Loucy (cell line): ENCODE measurements around the gene PIPOX.

Experiments
- H2AFZ ChIP-seq: fragments of 200-600 bp; sonication (generic); 2 replicates; pipeline ENCODE4 v1.6.0; 2016; ENCODE audit warnings: antibody characterized with exemption, mild to moderate bottlenecking, low read length, moderate library complexity
- H3F3A ChIP-seq: fragments of 200-600 bp; 2 replicates; pipeline ENCODE4 v1.6.0; 2016; ENCODE audit warnings: antibody characterized with exemption, low read depth, mild to moderate bottlenecking
- H3K27me3 ChIP-seq: fragments of 200-600 bp; sonication (generic); 2 replicates; pipeline ENCODE4 v1.6.1; 2014; ENCODE audit warnings: low read length, mild to moderate bottlenecking; ENCODE audit not compliant: insufficient read depth, poor library complexity, severe bottlenecking
- H3K36me3 ChIP-seq: fragments of 200-600 bp; sonication (generic); 2 replicates; pipeline ENCODE4 v1.6.1; 2016; ENCODE audit warnings: low read length; ENCODE audit not compliant: insufficient read depth
- H3K4me1 ChIP-seq: fragments of 200-600 bp; sonication (generic); 2 replicates; pipeline ENCODE4 v1.5.1; 2014; ENCODE audit warnings: low read length, mild to moderate bottlenecking; ENCODE audit not compliant: insufficient read depth, poor library complexity, severe bottlenecking
- H3K4me2 ChIP-seq: fragments of 200-600 bp; sonication (generic); 2 replicates; pipeline ENCODE4 v1.6.0; 2014; ENCODE audit warnings: antibody characterized with exemption, low read length, low read depth, mild to moderate bottlenecking; ENCODE audit not compliant: poor library complexity, severe bottlenecking
- H3K4me3 ChIP-seq: fragments of 200-600 bp; sonication (generic); 2 replicates; pipeline ENCODE4 v1.5.1; 2014; ENCODE audit warnings: low read length, mild to moderate bottlenecking, mixed read lengths; ENCODE audit not compliant: poor library complexity, severe bottlenecking
- H3K79me2 ChIP-seq: fragments of 200-600 bp; sonication (generic); 2 replicates; pipeline ENCODE4 v1.6.1; 2014; ENCODE audit warnings: low read length; ENCODE audit not compliant: insufficient read depth
- H3K9ac ChIP-seq: fragments of 200-600 bp; sonication (generic); 2 replicates; pipeline ENCODE4 v1.6.0; 2014; ENCODE audit warnings: mild to moderate bottlenecking, low read depth, low read length, moderate library complexity; ENCODE audit not compliant: poor library complexity, severe bottlenecking
- H3K9me2 ChIP-seq: fragments of 200-600 bp; sonication (generic); replicated peaks from 2 replicates; pipeline ENCODE4 v1.6.1; 2016; ENCODE audit warnings: low read depth, low read length, mixed read lengths
- H3K9me3 ChIP-seq: fragments of 200-600 bp; sonication (generic); 2 replicates; pipeline ENCODE4 v1.6.1; 2014; ENCODE audit warnings: mild to moderate bottlenecking, antibody characterized with exemption, low read length, low read depth; ENCODE audit not compliant: insufficient read depth
- H4K20me1 ChIP-seq: fragments of 200-600 bp; sonication (generic); 2 replicates; pipeline ENCODE4 v1.6.0; 2014; ENCODE audit warnings: antibody characterized with exemption, low read length, mild to moderate bottlenecking; ENCODE audit not compliant: insufficient read depth, poor library complexity, severe bottlenecking
- CTCF ChIP-seq: fragments of 200-600 bp; sonication (generic); conservative IDR thresholded peaks from 2 replicates; pipeline ENCODE4 v1.5.1; 2014; ENCODE audit warnings: mild to moderate bottlenecking, antibody characterized with exemption, low read length
- EZH2phosphoT487 ChIP-seq: fragments of 200-600 bp; IDR thresholded peaks from 2 replicates; pipeline ENCODE4 v1.6.1; 2018; ENCODE audit warnings: antibody characterized with exemption, mild to moderate bottlenecking, moderate library complexity, borderline replicate concordance

The PIPOX gene

DNA sequence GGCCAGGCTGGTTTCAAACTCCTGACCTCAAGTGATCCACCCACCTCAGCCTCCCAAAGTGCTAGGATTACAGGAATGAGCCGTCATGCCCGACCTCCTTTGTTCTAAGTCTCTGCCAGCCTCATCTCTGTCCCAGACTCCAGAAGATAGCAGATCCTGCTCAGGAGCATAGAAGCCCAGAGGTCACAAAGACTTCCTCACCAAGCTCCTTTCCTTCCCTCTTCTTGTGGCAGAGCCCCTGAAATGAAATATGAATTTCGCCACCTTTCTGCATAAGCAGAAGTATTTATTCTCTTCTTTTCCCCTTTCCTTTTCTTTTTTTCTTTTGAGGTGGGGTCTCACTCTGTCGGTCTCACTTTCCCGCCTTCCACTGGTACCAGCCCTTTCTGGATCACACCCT, 11.5 kb upstream of the PIPOX start:
- Histone ChIP-seq H3K4me1 (no peaks in the 10 kb centered on the region), H3K79me2 (no peaks in the 10 kb centered on the region), H2AFZ (no peak overlapping the region), H4K20me1 (no peaks in the 10 kb centered on the region), H3K4me3 (no peak overlapping the region), H3K36me3 (no peaks in the 10 kb centered on the region), H3K9me3 (no peaks in the 10 kb centered on the region), H3K9ac (no peak overlapping the region), H3F3A (no peaks in the 10 kb centered on the region), H3K4me2 (no peak overlapping the region), H3K9me2 (no peaks in the 10 kb centered on the region), H3K27me3 (no peaks in the 10 kb centered on the region)
- TF ChIP-seq CTCF (no peak), EZH2phosphoT487 (no peak)

GRCh38 chr17:29032013-29032856, 10.7 kb upstream of the PIPOX start:
- Histone ChIP-seq H3K9me2 (no peaks in the 10 kb centered on the region), H2AFZ (no peak overlapping the region), H3K9me3 (no peaks in the 10 kb centered on the region), H3F3A (no peaks in the 10 kb centered on the region), H3K36me3 (no peaks in the 10 kb centered on the region), H3K4me1 (no peaks in the 10 kb centered on the region), H4K20me1 (no peaks in the 10 kb centered on the region), H3K27me3 (no peaks in the 10 kb centered on the region), H3K4me2 (no peak overlapping the region), H3K9ac (no peak overlapping the region), H3K4me3 (no peak overlapping the region), H3K79me2 (no peaks in the 10 kb centered on the region)
- no peak for TF ChIP-seq EZH2phosphoT487
- no peak for TF ChIP-seq CTCF

DNA sequence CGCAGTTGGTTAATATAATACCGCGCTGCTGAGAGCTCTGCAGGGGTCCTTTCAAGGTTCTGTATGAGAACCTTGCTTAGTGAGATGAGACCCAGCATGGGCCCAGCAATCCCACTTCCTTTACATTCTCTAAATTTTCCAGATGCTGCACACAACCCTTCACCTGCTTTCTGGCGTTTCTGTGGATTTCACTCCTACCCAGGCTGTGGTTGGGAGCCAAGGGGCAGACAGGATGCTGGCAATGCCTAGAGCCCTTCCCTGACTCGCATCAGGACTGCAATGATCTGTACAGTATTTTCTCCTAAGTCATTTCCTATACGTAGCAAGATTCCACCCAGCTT, 10.1 kb upstream of the PIPOX start:
- H3K4me2 ChIP-seq, result no peak overlapping the region
- no peaks in the 10 kb centered on the region for H4K20me1 ChIP-seq
- no peaks in the 10 kb centered on the region for H3K9me3 ChIP-seq
- no peaks in the 10 kb centered on the region for H3K79me2 ChIP-seq
- H3K36me3 ChIP-seq, result no peaks in the 10 kb centered on the region
- no peak overlapping the region for H2AFZ ChIP-seq
- H3K9me2 ChIP-seq, result no peaks in the 10 kb centered on the region
- TF ChIP-seq EZH2phosphoT487 (no peak), CTCF (no peak)
- H3K9ac ChIP-seq, result no peak overlapping the region
- no peaks in the 10 kb centered on the region for H3K27me3 ChIP-seq
- no peaks in the 10 kb centered on the region for H3F3A ChIP-seq
- H3K4me3 ChIP-seq, result no peak overlapping the region
- H3K4me1 ChIP-seq, result no peaks in the 10 kb centered on the region
